Measurements from ENCODE around the gene MAP2K7.
A peak's percentile ranks its signal among the peaks of the same experiment; 100 is the strongest.

The MAP2K7 gene

DNA sequence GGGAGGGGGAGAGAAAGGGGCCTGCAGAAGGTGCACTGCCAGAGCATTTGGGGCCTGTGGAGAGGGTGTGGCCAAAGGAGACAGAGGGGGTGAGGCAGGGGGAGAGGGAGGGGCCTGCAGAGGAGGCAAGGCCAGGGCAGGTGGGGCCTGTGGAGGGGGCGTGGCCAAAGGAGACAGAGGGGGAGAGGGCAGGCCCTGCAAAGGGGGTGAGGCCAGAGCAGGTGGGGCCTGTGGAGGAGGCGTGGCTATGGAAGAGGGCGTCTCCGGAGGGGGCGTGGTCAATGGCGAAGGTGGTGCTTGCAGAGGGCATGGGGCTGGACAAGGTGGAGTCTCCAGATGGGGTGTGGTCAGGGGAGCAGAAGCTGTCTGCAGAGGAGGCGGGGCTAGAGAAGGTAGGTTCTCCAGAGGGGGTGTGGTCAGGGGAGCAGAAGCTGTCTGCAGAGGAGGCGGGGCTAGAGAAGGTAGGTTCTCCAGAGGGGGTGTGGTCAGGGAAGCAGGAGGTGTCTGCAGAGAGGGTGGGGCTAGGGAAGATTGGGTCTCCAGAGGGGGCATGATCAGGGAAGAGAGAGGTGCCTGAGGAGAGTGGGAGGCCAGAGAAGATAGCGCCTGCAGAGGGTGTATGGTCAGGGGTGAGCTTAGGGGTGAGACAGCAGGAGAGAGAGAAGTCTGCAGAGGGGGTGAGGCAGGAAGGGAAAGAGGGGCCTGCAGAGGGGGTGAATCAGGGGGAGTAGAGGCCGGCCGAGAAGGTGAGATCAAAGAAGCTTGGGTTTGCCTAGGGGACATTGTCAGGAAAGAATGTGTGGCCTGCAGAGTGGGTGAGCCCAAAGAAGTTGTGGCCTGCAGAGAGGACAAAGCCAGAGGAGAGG, 32.9 kb upstream of the MAP2K7 start:
- TF ChIP-seq, protein P1, sequence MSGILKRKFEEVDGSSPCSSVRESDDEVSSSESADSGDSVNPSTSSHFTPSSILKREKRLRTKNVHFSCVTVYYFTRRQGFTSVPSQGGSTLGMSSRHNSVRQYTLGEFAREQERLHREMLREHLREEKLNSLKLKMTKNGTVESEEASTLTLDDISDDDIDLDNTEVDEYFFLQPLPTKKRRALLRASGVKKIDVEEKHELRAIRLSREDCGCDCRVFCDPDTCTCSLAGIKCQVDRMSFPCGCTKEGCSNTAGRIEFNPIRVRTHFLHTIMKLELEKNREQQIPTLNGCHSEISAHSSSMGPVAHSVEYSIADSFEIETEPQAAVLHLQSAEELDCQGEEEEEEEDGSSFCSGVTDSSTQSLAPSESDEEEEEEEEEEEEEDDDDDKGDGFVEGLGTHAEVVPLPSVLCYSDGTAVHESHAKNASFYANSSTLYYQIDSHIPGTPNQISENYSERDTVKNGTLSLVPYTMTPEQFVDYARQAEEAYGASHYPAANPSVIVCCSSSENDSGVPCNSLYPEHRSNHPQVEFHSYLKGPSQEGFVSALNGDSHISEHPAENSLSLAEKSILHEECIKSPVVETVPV (CRISPR knock-in tag; IDR thresholded peaks at IDR 0.05) = no peak
- TF ChIP-seq TCF4 (CRISPR knock-in tag; IDR thresholded peaks at IDR 0.05; ENCODE audit: borderline replicate concordance) = no peak
- no peak for TF ChIP-seq ZFP30 (CRISPR knock-in tag; IDR thresholded peaks at IDR 0.05)
- no peak for TF ChIP-seq ZNF565 (CRISPR knock-in tag; conservative IDR thresholded peaks at IDR 0.05; ENCODE audit: low read depth)
- no peak for TF ChIP-seq ZNF70 (CRISPR knock-in tag; IDR thresholded peaks at IDR 0.05)
- TF ChIP-seq CSDC2 (CRISPR knock-in tag; IDR thresholded peaks at IDR 0.05) = no peak
- TF ChIP-seq, protein P2, sequence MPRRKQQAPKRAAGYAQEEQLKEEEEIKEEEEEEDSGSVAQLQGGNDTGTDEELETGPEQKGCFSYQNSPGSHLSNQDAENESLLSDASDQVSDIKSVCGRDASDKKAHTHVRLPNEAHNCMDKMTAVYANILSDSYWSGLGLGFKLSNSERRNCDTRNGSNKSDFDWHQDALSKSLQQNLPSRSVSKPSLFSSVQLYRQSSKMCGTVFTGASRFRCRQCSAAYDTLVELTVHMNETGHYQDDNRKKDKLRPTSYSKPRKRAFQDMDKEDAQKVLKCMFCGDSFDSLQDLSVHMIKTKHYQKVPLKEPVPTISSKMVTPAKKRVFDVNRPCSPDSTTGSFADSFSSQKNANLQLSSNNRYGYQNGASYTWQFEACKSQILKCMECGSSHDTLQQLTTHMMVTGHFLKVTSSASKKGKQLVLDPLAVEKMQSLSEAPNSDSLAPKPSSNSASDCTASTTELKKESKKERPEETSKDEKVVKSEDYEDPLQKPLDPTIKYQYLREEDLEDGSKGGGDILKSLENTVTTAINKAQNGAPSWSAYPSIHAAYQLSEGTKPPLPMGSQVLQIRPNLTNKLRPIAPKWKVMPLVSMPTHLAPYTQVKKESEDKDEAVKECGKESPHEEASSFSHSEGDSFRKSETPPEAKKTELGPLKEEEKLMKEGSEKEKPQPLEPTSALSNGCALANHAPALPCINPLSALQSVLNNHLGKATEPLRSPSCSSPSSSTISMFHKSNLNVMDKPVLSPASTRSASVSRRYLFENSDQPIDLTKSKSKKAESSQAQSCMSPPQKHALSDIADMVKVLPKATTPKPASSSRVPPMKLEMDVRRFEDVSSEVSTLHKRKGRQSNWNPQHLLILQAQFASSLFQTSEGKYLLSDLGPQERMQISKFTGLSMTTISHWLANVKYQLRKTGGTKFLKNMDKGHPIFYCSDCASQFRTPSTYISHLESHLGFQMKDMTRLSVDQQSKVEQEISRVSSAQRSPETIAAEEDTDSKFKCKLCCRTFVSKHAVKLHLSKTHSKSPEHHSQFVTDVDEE (CRISPR knock-in tag; IDR thresholded peaks at IDR 0.05) = no peak
- peak; percentile 7 for ATAC-seq

DNA sequence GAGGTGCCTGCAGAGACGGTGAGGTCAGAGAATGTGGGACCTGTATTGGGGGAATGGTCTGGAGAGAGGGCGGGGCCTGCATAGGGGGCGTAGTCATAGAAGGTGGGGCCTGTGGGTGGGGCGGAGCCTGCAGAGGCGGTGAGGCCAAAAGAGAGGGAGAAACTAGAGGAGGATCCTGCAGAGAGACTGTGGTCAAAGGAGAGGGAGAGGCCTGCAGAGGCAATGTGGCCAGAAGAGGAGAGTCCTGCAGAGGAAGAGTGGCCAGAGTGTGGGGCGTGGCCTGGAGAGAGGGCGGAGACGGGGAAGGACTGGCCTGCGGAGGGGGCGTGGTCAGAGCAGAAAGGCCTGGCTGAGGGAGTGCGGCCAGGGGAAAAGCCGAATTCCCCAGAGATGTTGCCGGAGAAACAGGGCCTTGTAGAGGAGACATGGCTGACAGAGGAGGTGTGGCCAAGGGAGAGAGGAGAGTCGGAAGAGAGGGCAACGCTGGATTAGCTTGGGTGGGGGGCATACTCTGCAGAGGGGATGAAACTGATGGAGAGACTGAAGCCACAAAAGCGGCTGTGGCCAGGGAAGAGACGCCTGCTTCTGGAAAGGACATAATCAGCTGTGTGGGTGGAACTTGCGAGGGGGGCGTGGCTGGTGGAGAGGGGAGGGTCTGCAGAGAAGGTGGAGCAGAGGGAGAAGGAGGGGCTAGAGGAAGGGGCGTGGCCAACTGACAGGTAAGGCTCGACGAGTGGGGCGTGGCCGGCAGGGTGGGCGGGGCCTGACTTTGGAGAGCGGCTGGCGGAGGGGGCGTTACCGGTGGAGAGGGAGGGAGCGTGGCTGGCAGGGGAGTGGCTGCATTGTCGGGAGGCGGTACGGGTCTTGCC, 32.0 kb upstream of the MAP2K7 start:
- TF ChIP-seq BACH2 (CRISPR knock-in tag; IDR thresholded peaks at IDR 0.05; ENCODE audit: borderline replicate concordance) = no peak
- TF ChIP-seq ESRRG (CRISPR knock-in tag; IDR thresholded peaks at IDR 0.05) = no peak
- TF ChIP-seq RARB (CRISPR knock-in tag; IDR thresholded peaks at IDR 0.05) = no peak
- no peak for TF ChIP-seq ARNTL (CRISPR knock-in tag; IDR thresholded peaks at IDR 0.05; ENCODE audit: borderline replicate concordance, low read depth)
- TF ChIP-seq, protein P3, sequence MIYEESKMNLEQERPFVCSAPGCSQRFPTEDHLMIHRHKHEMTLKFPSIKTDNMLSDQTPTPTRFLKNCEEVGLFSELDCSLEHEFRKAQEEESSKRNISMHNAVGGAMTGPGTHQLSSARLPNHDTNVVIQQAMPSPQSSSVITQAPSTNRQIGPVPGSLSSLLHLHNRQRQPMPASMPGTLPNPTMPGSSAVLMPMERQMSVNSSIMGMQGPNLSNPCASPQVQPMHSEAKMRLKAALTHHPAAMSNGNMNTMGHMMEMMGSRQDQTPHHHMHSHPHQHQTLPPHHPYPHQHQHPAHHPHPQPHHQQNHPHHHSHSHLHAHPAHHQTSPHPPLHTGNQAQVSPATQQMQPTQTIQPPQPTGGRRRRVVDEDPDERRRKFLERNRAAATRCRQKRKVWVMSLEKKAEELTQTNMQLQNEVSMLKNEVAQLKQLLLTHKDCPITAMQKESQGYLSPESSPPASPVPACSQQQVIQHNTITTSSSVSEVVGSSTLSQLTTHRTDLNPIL (CRISPR knock-in tag; IDR thresholded peaks at IDR 0.05; ENCODE audit: low read depth) = no peak
- TF ChIP-seq SNAI2 (CRISPR knock-in tag; IDR thresholded peaks at IDR 0.05) = no peak
- no peak for TF ChIP-seq ZNF8 (CRISPR knock-in tag; IDR thresholded peaks at IDR 0.05)
- no peak for TF ChIP-seq GLIS3 (CRISPR knock-in tag; IDR thresholded peaks at IDR 0.05)
- no peak for TF ChIP-seq ISL1 (CRISPR knock-in tag; IDR thresholded peaks at IDR 0.05)
- TF ChIP-seq, protein P4, sequence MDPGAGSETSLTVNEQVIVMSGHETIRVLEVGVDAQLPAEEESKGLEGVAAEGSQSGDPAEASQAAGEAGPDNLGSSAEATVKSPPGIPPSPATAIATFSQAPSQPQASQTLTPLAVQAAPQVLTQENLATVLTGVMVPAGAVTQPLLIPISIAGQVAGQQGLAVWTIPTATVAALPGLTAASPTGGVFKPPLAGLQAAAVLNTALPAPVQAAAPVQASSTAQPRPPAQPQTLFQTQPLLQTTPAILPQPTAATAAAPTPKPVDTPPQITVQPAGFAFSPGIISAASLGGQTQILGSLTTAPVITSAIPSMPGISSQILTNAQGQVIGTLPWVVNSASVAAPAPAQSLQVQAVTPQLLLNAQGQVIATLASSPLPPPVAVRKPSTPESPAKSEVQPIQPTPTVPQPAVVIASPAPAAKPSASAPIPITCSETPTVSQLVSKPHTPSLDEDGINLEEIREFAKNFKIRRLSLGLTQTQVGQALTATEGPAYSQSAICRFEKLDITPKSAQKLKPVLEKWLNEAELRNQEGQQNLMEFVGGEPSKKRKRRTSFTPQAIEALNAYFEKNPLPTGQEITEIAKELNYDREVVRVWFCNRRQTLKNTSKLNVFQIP (CRISPR knock-in tag; IDR thresholded peaks at IDR 0.05; ENCODE audit: borderline replicate concordance, low read depth) = no peak
- no peak for TF ChIP-seq TCF4 (CRISPR knock-in tag; IDR thresholded peaks at IDR 0.05; ENCODE audit: borderline replicate concordance)
- no peak for TF ChIP-seq PPARA (CRISPR knock-in tag; IDR thresholded peaks at IDR 0.05; ENCODE audit: borderline replicate concordance)
- no peak for TF ChIP-seq ZFP30 (CRISPR knock-in tag; IDR thresholded peaks at IDR 0.05)
- no peak for TF ChIP-seq ZFP3 (CRISPR knock-in tag; IDR thresholded peaks at IDR 0.05)
- TF ChIP-seq, protein P1 (CRISPR knock-in tag; IDR thresholded peaks at IDR 0.05) = no peak
- TF ChIP-seq ZNF70 (CRISPR knock-in tag; IDR thresholded peaks at IDR 0.05) = no peak
- TF ChIP-seq ZC3H10 (CRISPR knock-in tag; IDR thresholded peaks at IDR 0.05) = no peak
- no peak for TF ChIP-seq CSDC2 (CRISPR knock-in tag; IDR thresholded peaks at IDR 0.05)
- TF ChIP-seq, protein P2 (CRISPR knock-in tag; IDR thresholded peaks at IDR 0.05) = no peak
- peak; percentile 84 for ATAC-seq
